Stimulated activated CD4-positive, alpha-beta T cell treated with anti-CD3 and anti-CD28 coated beads, Interleukin-4, amount 100 ng/mL, for 24 hours (primary cell): ENCODE results near the gene CD70.
A peak's percentile ranks its signal among the peaks of the same experiment; 100 is the strongest.
"Not testable (repeated sequence)": the region's sequence is repeated elsewhere in the genome, so short reads cannot be mapped to it uniquely, and the experiment has no call there.

Source experiments
- DNase-seq: peaks from one replicate; pipeline ENCODE4 v3.0.0-alpha.2; 2020

CD70 gene

DNA sequence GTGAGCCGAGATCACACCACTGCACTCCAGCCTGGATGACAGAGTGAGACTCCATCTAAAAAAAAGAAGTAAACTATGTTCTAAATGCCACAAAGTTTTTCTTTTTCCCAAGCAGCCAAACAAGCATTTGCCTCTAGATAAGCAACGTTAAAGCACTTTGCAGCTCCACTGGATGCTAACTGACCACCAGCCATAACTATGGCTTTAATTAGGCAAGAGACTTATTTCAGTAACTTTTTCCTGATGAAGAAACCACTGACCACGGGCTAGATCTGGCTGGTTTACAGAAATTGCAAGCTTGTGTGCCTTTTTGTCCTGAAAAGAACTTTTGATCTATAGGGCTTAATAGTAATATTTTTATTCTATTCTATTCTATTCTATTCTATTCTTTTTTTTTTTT, 22.1 kb downstream of the CD70 start:
- no peak for DNase-seq

DNA sequence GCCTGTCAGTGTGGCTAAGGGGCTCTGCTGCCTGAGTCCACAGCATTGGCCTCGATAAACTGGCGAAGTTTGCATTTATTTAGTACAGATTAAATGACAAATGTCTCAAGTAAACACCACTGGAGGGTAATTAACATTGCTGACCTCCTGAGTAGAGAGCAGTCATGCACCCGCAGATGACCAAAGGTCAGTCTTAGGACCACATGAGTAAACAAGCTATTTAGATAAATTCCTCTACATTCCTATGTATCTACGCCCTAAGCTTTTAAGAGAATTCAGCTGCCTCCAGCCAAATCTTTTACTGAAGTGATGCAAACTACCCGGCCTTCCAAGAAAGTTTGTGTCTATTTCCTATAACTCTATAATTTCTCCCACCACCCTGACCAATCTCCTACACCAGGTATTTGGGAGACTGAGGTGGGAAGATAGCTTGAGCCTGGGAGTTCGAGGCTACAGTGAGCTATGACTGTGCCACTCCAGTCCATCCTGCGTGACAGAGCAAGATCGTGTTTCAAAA, 22.9 kb downstream of the CD70 start:
- no peak for DNase-seq

DNA sequence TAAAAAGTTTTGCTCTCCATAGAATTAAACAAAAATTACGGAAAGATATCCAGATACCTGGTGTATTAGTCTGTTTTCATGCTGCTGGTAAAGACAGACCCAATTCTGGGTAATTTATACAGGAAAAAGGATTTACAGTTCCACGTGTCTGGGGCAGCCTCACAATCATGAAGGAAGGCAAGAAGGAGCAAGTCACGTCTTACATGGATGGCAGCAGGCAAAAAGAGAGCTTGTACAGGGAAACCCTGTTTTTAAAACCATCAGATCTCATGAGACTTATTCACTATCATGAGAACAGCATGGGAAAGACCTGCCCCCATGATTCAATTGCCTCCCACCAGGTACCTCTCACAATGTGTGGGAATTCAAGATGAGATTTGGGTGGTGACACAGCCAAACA, 24.2 kb downstream of the CD70 start:
- not testable (repeated sequence) for DNase-seq

DNA sequence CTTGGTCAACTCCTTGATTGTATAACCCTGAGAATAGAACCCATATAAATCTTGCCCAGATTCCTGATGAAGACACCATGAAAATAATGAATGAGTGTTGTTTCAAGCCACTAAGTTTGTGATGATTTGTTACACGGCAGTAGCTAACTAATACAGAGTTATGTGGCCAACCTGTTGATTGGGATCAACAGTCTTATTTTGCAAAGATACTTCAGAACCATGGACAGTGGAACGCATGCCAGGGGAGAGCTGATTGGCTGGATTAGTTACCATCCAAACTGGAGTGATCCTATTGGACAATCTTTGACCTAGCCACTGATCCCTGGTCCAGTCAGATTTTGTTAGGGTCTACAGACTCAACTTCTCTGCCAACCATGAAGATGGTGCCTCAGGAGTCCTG, 26.6 kb downstream of the CD70 start:
- no peak for DNase-seq

DNA sequence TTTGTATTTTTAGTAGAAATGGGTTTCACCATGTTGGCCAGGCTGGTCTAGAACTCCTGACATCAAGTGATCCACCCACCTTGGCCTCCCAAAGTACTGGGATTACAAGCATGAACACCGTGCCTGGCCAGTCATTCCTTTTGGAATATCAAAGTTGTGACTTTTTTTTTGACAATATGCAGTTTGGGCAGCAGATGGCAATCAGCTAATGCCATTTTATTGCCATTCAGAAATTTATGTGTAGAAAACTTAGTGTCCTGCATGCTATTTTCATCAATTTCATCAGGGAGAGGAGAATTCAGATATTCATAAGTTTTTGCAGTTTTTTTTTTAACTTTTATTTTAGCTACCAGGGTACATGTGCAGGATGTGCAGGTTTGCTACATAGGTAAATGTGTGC, 28.5 kb downstream of the CD70 start:
- DNase-seq = not testable (repeated sequence)

DNA sequence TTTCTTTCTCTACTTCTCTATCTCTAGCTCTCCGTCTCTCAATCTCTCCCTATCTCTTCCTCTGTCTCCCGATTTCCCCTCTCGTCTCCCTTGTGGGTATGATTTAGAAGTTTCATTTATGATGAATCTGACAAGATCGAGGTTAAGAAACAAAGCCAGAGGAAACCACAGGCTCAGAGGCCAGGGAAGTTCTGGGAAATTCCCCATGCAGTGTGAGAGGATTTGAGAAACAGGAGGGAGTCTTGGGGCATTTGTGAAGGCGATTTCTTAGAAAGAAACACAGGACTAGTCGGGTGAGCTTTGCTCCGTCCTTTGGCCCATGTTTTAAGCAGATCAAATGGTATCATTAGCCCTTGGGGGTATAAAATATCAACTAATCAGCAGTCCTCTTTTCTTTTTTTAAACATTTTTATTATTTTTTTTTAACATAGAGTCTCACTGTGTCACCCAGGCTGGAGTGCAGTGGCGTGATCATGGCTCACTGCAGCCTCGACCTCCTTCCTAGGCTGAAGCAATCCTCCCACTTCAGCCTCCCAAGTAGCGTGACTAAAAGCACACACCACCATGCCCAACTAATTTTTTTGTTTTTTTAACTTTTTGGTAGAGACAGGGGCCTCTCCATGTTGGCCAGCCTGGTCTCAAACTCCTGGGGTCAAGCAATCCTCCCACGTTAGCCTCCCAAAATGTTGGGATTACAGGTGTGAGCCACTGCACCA, 34.3 kb downstream of the CD70 start:
- no peak for DNase-seq

DNA sequence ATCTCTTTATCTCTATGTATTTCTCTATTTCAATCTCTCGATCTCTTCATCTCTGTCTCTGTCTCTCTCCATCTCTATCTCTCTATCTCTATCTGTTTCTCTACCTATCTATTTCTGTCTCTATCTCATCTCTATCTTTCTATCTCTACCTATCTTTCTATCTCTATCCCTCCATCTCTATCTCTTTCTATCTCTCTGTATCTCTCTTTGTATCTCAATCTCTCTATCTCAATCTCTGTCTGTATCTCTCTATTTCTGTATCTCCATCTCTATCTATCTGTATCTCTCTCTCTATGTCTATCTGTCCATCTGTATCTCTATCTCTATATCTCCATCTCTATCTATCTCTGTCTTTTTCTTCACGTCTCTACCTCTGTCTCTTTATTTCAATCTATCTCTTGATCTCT, 34.9 kb downstream of the CD70 start:
- DNase-seq = no peak

DNA sequence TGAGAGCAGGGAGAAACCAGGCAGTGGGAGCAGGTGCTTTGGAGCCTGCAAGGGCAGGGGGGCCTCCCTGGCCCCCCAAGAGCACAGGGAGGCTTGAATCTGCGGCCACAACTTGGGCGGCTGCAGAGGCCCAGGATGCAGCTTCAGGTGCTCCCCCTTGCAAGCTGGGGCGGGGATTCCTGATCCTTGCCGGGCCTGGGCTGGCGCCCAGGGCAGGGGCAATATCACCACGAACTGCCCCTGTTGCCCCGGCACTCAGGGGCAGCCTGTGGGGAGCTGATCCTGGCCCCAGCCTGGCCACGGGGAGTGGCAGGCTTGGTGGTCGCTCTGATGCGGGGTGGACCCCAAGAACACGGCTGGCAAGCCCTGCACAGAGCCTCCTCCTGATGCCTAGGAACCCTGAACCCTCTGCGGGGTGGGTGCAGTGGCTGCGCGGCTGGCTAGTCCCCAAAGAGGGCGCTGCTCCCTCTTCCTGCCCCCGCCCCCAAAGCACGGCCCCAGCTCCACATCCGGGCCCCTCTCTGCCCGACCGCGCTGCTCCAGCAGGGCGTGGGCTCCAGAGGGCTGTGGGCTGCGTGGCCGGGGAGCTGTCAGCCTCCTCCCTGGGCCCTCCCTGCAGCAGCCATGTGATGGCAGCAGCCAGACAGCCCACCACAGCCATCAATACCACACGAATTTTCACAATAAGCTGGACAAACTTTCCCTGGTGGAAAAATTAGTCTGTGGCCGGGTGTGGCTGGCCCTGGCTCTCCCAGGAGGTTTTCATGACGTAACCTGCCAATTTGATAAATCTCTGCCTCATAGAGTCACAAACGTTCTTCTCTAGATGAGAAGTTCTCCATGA, 39.1 kb downstream of the CD70 start:
- peak; percentile 50 for DNase-seq

DNA sequence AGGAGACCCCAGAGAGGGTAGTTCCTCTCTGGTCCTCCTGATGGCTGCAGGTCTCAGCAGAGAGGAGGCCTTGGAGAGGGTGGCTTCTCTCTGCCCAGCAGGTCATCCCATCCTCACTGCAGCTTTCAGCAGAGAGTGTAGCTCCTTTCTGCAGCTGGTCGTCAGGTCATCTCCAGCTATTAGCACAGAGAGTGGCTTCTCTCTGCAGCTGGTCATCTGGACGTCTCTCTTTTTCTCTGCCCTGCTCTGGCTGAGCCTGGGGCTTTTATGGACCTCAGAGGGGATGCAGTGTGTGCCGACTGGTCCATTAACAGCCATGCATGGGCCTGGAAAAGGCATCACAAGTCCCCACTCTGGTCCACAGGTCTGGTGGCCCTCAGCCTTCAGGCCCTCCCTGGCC, 39.9 kb downstream of the CD70 start:
- no peak for DNase-seq

DNA sequence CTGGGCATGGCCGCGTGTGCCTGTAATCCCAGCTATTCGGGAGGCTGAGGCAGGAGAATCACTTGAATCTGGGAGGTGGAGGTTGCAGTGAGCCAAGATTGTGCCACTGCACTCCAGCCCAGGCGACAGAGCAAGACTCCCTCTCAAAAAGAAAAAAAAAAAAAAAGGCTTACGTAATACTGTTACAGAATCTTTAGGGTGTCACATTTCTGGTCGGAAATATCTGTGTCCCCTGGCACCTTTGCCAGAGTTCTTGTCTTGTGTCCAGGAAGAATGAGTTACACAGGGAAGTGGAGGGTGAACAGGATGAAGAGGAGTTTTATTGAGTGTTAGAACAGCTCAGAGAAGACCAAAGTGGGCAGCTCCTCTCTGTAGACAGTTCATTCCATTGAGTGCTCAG, 40.3 kb downstream of the CD70 start:
- not testable (repeated sequence) for DNase-seq

DNA sequence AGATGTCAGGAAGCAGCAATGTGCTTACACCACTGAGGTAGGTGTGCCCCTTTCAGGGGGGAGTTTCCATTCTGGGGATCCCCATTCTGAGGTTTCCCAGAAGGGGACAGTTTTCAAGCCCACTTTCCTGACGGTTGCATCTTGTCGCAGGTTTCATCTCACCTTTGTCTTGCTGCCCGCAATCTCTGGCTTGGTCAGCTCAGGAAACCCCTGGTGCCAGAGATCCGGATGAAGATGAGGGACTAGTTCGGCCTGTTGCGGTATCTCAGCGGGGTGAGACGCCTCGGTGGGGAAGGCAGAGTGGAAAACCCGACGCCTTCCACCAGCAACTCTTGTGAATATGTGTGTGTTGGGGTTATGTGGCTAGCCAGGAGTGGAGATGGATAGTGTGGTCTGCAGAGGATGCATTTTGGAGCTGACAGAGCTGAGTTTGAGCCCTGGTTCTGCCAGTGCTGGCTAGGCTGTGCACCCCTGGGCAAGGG, 47.0 kb downstream of the CD70 start:
- no peak for DNase-seq

DNA sequence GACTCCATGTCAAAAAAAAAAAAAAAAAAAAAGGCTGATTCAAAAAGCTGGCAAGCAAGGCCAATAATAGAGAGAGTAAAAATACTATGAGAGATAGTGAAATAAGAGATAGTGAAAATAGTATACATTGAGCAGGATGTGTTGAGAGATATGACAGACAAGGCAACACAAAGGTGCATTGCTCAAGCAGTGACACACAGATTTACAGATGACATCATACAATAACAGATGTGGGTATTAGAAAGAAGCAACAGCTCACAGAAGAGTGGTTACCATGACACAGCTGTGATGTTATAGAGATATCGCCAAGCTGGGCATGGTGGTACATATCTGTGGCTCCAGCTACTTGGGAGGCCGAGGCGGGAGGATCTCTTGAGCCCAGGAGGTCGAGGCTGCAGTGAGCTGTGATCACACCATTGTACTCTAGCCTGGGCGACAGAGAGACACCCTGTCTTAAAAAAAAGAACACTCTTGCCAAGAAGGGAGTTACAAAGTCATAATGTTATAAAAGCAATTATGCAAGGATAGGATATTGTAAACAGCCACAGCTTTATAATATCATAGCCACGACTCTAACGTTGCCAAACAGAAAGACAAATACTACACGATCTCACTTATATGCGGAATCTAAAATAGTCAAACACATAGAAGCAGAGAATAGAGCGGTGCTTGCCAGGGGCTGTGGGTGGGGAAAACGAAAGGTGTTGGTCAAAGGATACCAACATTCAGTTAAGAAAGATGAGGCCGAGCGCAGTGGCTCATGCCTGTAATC, 49.8 kb downstream of the CD70 start:
- DNase-seq = no peak

DNA sequence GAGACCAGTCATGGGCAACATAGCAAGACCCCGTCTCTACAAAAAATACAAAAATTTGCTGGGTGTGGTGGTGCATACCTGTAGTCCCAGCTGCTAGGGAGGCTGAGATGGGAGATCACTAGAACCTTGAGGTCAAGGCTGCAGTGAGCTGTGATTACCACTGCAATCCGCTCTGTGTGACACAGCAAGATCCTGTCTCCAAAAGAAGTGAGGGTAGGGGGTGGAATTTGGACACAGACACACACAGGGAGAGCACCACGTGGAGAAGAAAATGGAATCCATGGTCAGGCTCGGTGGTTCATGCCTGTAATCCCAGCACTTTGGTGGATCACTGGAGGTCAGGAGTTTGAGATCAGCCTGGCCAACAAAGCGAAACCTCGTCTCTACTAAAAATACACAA, 51.4 kb downstream of the CD70 start:
- DNase-seq = no peak
